ENCODE results near the gene ZNF302.
A peak's percentile ranks its signal among the peaks of the same experiment; 100 is the strongest.
"Not testable (repeated sequence)": the region's sequence is repeated elsewhere in the genome, so short reads cannot be mapped to it uniquely, and the experiment has no call there.

The ZNF302 gene

GRCh38 chr19:34673590-34673989, 3.9 kb upstream of the ZNF302 start:
- DNase-seq (ENCODE audit: low spot score): no peak

- no peak for DNase-seq (ENCODE audit: low spot score)
Observed at GRCh38 chr19:34675250-34675649, 2.2 kb upstream of the ZNF302 start.

GRCh38 chr19:34675919-34676318, 1.6 kb upstream of the ZNF302 start:
- DNase-seq (ENCODE audit: low spot score): no peak

- peak; percentile 93 for DNase-seq (ENCODE audit: low spot score)
Observed at GRCh38 chr19:34676697-34677385, 637 bp upstream of the ZNF302 start, which contains the start of gene SCGB2B2. Gene SCGB2B2, minus strand, starts transcription at chr19:34677159. Its CDS starts 82,596 bp downstream, at chr19:34594563.

GRCh38 chr19:34678085-34678412, 571 bp downstream of the ZNF302 start:
- DNase-seq (ENCODE audit: low spot score): no peak

GRCh38 chr19:34678421-34678820, 943 bp downstream of the ZNF302 start:
- DNase-seq (ENCODE audit: low spot score): no peak

DNA sequence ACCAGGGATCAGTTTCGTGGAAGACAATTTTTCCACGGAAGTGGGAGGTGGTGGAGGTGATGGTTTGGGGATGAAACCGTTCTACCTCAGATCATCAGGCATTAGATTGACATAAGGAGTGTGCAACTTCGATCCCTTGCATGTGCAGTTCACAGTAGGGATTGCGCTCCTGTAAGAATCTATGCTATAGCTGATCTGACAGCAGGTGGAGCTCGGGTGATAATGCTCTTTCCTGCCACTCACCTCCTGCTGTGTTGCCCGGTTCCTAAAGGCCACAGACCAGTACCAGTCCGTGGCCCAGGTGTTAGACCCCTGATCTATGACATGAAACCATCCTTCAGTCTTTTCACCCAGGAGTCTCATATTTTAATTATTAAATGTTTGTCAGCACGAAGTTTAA, 4.0 kb downstream of the ZNF302 start:
- no peak for DNase-seq (ENCODE audit: low spot score)

DNA sequence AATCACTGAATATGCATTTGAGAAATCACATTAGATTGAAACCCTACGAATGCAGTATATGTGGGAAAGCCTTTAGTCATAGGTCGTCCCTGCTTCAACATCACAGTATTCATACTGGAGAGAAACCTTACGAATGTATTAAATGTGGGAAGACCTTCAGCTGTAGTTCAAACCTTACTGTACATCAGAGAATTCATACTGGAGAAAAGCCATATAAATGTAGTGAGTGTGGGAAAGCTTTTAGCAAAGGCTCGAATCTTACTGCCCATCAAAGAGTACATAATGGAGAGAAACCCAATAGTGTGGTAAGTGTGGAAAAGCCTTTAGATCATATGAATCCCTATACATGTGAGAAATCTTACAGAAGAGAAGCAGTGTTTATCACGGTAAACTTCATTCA, 7.8 kb downstream of the ZNF302 start:
- not testable (repeated sequence) for DNase-seq (ENCODE audit: low spot score)

DNA sequence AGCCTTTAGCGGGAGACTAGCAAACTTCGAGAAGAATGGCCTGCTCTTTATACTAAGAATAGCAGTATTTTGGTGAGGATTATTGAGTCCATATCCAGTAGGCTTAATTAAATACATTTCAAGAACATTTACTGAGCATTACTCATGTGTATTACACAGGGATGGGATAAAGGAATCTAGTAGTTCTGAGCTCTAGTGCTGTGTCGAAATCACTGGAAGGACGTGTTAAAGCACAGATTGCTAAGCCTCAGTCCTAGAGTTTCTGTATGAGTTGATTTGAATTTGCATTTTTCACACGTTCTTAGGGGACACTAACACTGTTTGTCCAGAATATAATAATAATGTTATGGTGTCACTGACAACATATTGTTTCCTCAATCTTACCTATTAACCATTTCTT, 9.0 kb downstream of the ZNF302 start:
- DNase-seq (ENCODE audit: low spot score): no peak

- no peak for DNase-seq (ENCODE audit: low spot score)
Observed at GRCh38 chr19:34687348-34687747, 9.9 kb downstream of the ZNF302 start.

DNA sequence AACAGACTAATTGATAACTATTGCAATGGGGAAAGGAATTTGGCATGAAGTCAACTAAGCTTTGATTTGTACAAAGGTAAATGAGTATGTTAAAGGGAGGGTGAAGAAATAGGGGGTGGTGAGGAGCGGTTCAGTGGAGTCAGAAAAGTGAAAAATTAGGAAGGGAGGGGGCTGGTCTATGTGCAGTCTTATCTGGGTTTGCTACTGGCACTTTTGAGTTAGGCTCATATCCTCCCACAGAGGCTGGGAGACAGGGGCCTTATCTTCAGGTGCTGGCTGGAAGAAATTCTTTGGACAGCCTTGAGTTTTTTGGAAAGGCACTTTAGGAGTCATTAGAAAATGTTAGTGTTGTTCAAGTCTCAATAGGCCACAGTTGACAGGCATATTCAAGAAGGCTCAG, 11.1 kb downstream of the ZNF302 start:
- DNase-seq (ENCODE audit: low spot score): no peak

GRCh38 chr19:34690372-34690771, 12.9 kb downstream of the ZNF302 start:
- DNase-seq (ENCODE audit: low spot score): no peak

DNA sequence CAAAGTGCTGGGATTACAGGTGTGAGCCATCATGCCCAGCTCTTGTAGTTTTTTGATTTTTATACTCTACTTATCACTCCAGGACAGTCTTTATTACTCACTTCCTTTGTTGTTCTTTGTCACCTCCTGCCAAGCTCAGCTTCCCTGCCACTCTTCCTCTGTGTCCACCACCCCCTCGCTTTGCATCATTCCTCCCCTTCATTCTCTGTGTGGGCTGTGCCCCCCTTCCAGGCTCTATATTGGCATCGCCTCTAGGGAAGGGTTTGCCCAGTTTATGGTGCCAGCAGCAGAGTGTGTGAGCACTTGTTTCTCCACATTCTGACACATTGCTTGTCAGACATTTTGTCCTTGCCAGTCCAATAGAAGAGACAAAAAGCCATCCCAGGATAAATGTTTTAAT, 15.1 kb downstream of the ZNF302 start:
- DNase-seq (ENCODE audit: low spot score): no peak

- no peak for DNase-seq (ENCODE audit: low spot score)
Observed at GRCh38 chr19:34707661-34708060, 30.2 kb downstream of the ZNF302 start.

GRCh38 chr19:34711890-34712289, 34.4 kb downstream of the ZNF302 start:
- DNase-seq (ENCODE audit: low spot score): no peak

DNA sequence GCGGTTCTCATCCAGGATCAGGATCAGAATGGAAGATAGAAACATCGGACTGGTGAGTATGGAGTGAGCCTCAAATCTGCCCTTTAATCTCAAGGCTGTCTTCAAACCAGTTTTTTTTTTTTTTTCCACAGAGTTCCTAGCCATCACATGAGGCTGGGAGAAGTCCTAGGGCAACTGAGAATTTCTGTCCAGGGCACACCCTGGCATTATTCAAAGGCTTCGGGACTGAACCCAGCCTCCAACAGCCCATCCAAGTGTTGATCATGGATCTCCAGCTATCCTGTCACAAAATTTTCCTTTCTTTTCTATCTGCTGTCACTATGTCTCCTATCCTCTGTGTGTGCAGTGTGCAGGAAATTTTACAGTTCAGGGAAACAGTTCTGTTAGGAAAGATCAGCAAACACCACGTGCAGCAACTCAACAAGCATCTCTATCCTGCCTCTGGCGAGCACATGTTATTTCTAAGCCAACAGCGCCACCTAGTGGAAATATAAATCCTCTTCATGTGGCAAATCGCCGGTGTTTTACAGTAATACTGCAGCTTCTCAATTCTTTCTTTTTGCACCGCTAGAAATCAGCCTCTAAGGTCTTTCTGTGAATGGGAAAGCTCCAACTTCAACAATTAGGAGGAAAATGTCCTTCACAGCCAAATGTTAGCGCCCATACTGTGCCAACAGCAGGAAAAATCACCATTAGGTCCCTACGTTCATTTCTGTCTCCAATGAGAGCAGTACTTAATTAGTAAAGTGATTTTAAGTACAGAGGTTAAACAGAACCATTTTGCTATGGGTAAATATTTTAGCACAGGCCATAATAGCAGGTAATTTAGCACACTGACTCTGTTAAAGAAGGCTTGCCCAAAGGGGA, 35.1 kb downstream of the ZNF302 start:
- DNase-seq (ENCODE audit: low spot score): peak; percentile 83

DNA sequence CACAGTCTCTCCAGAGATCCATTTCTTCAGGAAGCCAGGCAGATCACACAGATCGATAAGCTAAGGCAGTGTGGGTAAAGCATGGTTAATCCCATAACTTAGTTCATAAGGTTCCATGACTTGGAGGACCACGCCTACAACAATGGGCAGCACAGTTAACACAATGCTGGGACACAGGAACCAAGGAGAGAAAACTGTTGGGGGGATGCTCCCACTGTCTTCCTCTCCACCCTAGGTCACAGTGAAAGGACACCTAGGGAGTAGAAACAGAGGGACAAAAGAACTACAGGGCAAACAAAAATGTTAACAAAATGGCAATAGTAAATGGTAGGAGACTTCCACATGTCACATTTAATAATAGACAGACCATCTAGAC, 35.8 kb downstream of the ZNF302 start:
- no peak for DNase-seq (ENCODE audit: low spot score)

GRCh38 chr19:34715357-34715756, 37.9 kb downstream of the ZNF302 start:
- no peak for DNase-seq (ENCODE audit: low spot score)

- no peak for DNase-seq (ENCODE audit: low spot score)
Observed at GRCh38 chr19:34722353-34722752, 44.9 kb downstream of the ZNF302 start.

DNA sequence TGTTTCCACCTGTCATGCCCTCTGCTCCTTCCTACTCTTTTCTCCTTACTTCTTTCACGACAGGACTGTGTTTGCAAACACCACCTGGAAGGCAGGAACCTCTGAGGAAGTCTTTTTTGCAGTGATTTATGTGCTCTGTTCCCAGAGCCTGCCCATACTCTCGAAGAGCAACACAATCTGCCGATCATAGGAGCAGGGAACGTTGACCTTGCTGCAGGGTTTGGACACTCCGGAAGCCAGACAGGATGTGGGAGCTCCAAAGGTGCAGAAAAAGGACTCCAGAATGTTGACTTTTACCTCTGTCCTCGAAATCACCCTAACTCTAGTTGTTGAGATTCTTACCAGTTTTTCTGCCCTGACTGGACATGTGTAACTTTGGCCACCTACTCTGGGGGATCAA, 47.9 kb downstream of the ZNF302 start:
- no peak for DNase-seq (ENCODE audit: low spot score)

DNA sequence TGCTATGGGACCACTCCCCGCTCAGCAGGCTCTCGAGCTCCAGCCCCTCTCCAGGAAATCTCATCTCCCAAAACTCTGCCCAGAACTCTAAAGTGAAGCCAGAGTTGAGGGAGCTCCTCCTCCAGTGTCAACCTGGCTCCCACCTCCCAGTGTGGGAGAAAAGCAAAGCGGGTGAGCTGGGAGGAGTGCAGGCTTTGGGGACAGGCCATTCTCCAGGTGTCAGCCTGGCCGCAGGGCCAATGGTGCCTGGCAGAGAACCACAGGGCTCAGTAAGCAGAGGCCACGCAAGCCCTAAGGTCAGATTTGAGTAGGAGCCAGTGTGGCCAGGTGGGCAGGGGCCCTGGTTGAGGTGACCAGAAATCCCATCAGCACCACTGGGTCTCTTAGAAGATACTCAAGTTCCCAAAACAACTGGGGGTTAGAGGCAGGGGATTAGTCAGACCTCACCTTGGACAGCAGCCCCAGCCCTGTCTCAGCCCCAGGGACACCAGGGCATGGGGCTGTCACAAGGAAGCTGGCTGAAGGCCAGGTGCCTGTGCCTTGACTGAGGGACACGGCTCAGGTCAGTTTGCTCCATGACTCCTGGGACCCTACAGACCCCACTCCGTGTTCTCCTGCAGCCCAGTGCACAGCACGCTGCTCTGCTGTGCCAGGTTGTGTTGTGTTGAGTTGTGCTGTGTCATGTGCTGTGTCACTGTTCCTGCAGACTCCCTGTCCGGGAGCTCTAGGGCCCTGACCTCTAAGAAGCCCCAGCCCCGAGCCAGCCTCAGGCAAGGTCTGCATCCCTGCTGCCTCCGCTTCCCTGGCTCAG, 53.7 kb downstream of the ZNF302 start:
- no peak for DNase-seq (ENCODE audit: low spot score)

DNA sequence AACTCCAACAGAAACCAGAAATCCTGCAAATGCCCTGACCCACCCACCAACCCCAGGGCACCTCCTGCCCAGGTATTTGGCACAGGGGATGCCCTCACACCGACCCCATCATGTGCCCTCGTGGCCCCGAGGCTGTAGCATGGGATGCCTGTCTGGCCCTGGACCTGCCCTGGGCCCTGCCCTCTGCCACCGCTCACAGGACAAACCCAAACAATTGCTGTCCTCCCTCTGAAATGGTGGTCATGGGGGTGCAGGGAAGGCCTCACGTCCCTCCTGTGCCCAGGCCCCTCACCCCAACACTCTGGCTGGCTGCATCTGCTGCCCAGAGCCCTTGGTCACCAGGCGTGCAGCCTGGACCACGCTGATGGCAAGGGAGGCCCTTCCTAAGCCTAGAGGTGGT, 54.5 kb downstream of the ZNF302 start:
- no peak for DNase-seq (ENCODE audit: low spot score)
